K562 (cell line): ENCODE measurements around the gene PPAT. TPM values are rescaled to one million over a fixed set of nuclear protein-coding genes. Genes with fewer than 3 reads are reported as not detected.
A peak's percentile ranks its signal among the peaks of the same experiment; 100 is the strongest.

ENCODE experiments used
- BMI1 ChIP-seq: fragments of 150-350 bp; IDR thresholded peaks from 2 replicates; pipeline ENCODE4 v1.6.1; 2014; ENCODE audit warnings: low read length
- BRD4 ChIP-seq: fragments of 200-600 bp; sonication (generic); IDR thresholded peaks from 2 replicates; pipeline ENCODE4 v1.6.1; 2017; ENCODE audit warnings: inconsistent platforms
- C11orf30 ChIP-seq: fragments of 450-650 bp; IDR thresholded peaks from 2 replicates; pipeline ENCODE4 v1.6.1; 2016; ENCODE audit warnings: low read depth, mild to moderate bottlenecking
- FOXJ3 ChIP-seq: sonication (generic); formaldehyde crosslinking; IDR thresholded peaks from 2 replicates; pipeline ENCODE4 v1.4.0; 2020; ENCODE audit warnings: mild to moderate bottlenecking, missing genetic modification reagents
- GTF2F1 ChIP-seq: IDR thresholded peaks from 2 replicates; pipeline ENCODE4 v1.6.1; 2011; ENCODE audit warnings: low read depth, low read length, improper control_type of control experiment
- LEF1 ChIP-seq: fragments of 450-650 bp; IDR thresholded peaks from 2 replicates; pipeline ENCODE4 v1.6.1; 2016; ENCODE audit warnings: mild to moderate bottlenecking
- MCM3 ChIP-seq: fragments of 450-650 bp; IDR thresholded peaks from 2 replicates; pipeline ENCODE4 v1.6.1; 2016
- MYC ChIP-seq, 2 experiments: fragments of 250-450 bp in 1 of 2; sonication (Bioruptor Pico) in 1 of 2; IDR thresholded peaks; 2 replicates each; pipeline versions ENCODE4 v1.5.1 to v1.6.1; 2012 to 2021; ENCODE audit warnings: low read depth in 2 of 2, borderline replicate concordance in 1 of 2, improper control_type of control experiment in 1 of 2, low read length in 1 of 2, mild to moderate bottlenecking in 1 of 2, moderate library complexity in 1 of 2
- POLR2G ChIP-seq: fragments of 200-400 bp; formaldehyde crosslinking; IDR thresholded peaks from 2 replicates; pipeline ENCODE4 v1.6.1; 2017; ENCODE audit warnings: low read depth, mild to moderate bottlenecking, antibody characterized with exemption, low read length, moderate library complexity
- RBM25 ChIP-seq: fragments of 200-400 bp; formaldehyde crosslinking; IDR thresholded peaks from 2 replicates; pipeline ENCODE4 v1.6.1; 2018; ENCODE audit warnings: low read length, low read depth, moderate library complexity; ENCODE audit not compliant: severe bottlenecking
- SIX5 ChIP-seq, 2 experiments: IDR thresholded peaks; 2 replicates each; pipeline ENCODE4 v1.6.1; 2011; ENCODE audit warnings: low read length in 2 of 2, borderline replicate concordance in 1 of 2, low read depth in 1 of 2, mild to moderate bottlenecking in 1 of 2, moderate library complexity in 1 of 2; ENCODE audit not compliant: insufficient read depth in 1 of 2
- STAT5B ChIP-seq: fragments of 250-450 bp; sonication (Bioruptor Pico); IDR thresholded peaks from 2 replicates; pipeline ENCODE4 v1.8.0; 2021; ENCODE audit warnings: mild to moderate bottlenecking, inconsistent platforms
- ZNF24 ChIP-seq: fragments of 450-650 bp; IDR thresholded peaks from 2 replicates; pipeline ENCODE4 v1.6.1; 2016
- ZSCAN32 ChIP-seq: fragments of 450-650 bp; formaldehyde crosslinking; IDR thresholded peaks from 2 replicates; pipeline ENCODE4 v1.4.0; 2020; ENCODE audit warnings: mild to moderate bottlenecking, moderate library complexity
- polyA plus RNA-seq, 8 experiments: library from polyadenylated mRNA; depleted of rRNA in 4 of 8; stranded (reverse) in 5 of 8; unstranded in 3 of 8; fragments of >200 nt; fragmentation: Nextera tagmentation in 2 of 8; fragmentation: Illumina TruSeq in 1 of 8; extraction: Ambion mirVana in 2 of 8; extraction: Trizol in 1 of 8; gene quantifications; 2 replicates each; pipeline versions ENCODE4 v1.2.1 to v1.2.3, GENCODE V29; 2011 to 2014; ENCODE audit warnings: inconsistent platforms in 1 of 8, missing spikeins in 1 of 8
- total RNA-seq, 7 experiments: library from RNA; depleted of rRNA in 6 of 7; stranded (reverse); fragments of >200 nt in 6 of 7; fragmentation: Illumina TruSeq in 2 of 7; extraction: Trizol in 2 of 7; gene quantifications; 2 replicates each; pipeline versions ENCODE4 v1.2.1 to v1.2.3, GENCODE V29; 2011 to 2021; ENCODE audit warnings: low replicate concordance in 1 of 7
- TF ChIP-seq, protein P1 (sequence below): sonication (generic); formaldehyde crosslinking; IDR thresholded peaks from 2 replicates; pipeline ENCODE4 v1.8.0; 2022; ENCODE audit warnings: missing genetic modification reagents, mild to moderate bottlenecking, borderline replicate concordance
- TF ChIP-seq, protein P2 (sequence below): fragments of 250-450 bp; sonication (Bioruptor Pico); IDR thresholded peaks from 2 replicates; pipeline ENCODE4 v1.5.0; 2020; ENCODE audit warnings: mild to moderate bottlenecking
- TF ChIP-seq, protein P3 (sequence below): IDR thresholded peaks from 2 replicates; pipeline ENCODE4 v1.6.1; 2011; ENCODE audit warnings: borderline replicate concordance, low read depth, mild to moderate bottlenecking, moderate library complexity, low read length; ENCODE audit not compliant: insufficient read depth, poor library complexity, severe bottlenecking
- TF ChIP-seq, protein P4 (sequence below): fragments of 250-450 bp; sonication (Bioruptor Pico); IDR thresholded peaks from 2 replicates; pipeline ENCODE4 v1.8.0; 2021; ENCODE audit warnings: mild to moderate bottlenecking, moderate library complexity

The PPAT gene
- total and polyA plus RNA-seq, 9 of the 15 experiments (the other 6 are each of a cell fraction or from before 2014, with no cell fraction given), result 36.2 to 75.8 (median 55.5) TPM

DNA sequence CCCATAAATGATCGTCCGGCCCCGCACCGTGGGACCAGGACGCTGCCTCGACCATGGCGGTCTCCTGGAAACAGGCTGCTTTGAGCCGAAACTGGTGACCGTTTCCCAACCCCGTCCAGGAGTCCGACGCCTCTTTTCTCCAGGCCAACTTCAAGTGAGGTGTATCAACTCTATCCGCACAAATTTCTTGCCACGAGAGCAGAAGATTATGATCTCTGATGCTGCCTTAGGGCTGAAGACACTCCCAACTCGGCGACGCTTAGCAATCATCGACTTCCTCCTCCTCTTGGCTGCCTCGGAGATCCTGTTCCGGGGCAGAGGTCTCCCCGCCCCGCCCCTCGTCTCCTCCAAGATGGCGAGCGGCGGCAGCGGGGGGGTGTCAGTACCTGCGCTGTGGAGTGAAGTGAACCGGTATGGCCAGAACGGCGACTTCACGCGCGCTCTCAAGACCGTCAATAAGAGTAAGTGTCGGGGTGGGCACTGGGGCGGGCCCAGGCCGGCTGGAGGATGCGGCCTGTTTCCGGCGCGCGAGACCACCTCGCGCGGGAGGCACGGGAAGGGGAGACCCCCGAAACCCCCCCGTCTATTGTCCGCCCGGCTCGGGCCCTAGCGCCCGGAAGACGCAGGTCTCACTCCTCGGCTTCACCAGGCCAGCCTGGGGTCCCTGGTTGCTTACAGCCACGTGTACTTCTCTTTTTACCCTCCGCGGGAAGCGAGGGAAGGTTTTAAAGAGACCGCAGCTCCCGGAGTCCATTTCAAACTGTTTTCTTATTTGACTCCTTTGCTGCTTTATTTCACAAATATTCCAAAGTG is 32.1 kb upstream of the PPAT start, which contains the start of gene SRP72 (continued):
- TF ChIP-seq MYC (IDR thresholded peaks at IDR 0.05; ENCODE audit: low read depth, low read length) (peak; percentile 77), MYC (CRISPR knock-in tag; IDR thresholded peaks at IDR 0.05; ENCODE audit: borderline replicate concordance, low read depth) (peak; percentile 70; the same call in 1 of the 2 replicates), FOXJ3 (CRISPR knock-in tag) (no peak), SIX5 (IDR thresholded peaks at IDR 0.05; ENCODE audit: borderline replicate concordance in 1 of 2, insufficient read depth in 1 of 2, low read depth in 1 of 2, low read length in 2 of 2) (0 out of 4 replicates have a peak, but pooled peaks of 1 of the 2 experiments have one; percentile 11), STAT5B (CRISPR knock-in tag) (no peak), GTF2F1 (no peak; the same call in 1 of the 2 replicates), RBM25 (no peak), MCM3 (no peak), C11orf30 (peak; percentile 68), BMI1 (no peak), POLR2G (peak; percentile 93), BRD4 (peak; percentile 88), ZSCAN32 (CRISPR knock-in tag) (no peak), ZNF24 (no peak), LEF1 (0 out of 2 replicates have a peak, but pooled peaks have one; percentile 23)
- TF ChIP-seq, protein P1, sequence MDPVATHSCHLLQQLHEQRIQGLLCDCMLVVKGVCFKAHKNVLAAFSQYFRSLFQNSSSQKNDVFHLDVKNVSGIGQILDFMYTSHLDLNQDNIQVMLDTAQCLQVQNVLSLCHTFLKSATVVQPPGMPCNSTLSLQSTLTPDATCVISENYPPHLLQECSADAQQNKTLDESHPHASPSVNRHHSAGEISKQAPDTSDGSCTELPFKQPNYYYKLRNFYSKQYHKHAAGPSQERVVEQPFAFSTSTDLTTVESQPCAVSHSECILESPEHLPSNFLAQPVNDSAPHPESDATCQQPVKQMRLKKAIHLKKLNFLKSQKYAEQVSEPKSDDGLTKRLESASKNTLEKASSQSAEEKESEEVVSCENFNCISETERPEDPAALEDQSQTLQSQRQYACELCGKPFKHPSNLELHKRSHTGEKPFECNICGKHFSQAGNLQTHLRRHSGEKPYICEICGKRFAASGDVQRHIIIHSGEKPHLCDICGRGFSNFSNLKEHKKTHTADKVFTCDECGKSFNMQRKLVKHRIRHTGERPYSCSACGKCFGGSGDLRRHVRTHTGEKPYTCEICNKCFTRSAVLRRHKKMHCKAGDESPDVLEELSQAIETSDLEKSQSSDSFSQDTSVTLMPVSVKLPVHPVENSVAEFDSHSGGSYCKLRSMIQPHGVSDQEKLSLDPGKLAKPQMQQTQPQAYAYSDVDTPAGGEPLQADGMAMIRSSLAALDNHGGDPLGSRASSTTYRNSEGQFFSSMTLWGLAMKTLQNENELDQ, result no peak
- TF ChIP-seq, protein P2, sequence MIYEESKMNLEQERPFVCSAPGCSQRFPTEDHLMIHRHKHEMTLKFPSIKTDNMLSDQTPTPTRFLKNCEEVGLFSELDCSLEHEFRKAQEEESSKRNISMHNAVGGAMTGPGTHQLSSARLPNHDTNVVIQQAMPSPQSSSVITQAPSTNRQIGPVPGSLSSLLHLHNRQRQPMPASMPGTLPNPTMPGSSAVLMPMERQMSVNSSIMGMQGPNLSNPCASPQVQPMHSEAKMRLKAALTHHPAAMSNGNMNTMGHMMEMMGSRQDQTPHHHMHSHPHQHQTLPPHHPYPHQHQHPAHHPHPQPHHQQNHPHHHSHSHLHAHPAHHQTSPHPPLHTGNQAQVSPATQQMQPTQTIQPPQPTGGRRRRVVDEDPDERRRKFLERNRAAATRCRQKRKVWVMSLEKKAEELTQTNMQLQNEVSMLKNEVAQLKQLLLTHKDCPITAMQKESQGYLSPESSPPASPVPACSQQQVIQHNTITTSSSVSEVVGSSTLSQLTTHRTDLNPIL (CRISPR knock-in tag), result no peak
- TF ChIP-seq, protein P3, sequence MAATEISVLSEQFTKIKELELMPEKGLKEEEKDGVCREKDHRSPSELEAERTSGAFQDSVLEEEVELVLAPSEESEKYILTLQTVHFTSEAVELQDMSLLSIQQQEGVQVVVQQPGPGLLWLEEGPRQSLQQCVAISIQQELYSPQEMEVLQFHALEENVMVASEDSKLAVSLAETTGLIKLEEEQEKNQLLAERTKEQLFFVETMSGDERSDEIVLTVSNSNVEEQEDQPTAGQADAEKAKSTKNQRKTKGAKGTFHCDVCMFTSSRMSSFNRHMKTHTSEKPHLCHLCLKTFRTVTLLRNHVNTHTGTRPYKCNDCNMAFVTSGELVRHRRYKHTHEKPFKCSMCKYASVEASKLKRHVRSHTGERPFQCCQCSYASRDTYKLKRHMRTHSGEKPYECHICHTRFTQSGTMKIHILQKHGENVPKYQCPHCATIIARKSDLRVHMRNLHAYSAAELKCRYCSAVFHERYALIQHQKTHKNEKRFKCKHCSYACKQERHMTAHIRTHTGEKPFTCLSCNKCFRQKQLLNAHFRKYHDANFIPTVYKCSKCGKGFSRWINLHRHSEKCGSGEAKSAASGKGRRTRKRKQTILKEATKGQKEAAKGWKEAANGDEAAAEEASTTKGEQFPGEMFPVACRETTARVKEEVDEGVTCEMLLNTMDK, result no peak
- TF ChIP-seq, protein P4, sequence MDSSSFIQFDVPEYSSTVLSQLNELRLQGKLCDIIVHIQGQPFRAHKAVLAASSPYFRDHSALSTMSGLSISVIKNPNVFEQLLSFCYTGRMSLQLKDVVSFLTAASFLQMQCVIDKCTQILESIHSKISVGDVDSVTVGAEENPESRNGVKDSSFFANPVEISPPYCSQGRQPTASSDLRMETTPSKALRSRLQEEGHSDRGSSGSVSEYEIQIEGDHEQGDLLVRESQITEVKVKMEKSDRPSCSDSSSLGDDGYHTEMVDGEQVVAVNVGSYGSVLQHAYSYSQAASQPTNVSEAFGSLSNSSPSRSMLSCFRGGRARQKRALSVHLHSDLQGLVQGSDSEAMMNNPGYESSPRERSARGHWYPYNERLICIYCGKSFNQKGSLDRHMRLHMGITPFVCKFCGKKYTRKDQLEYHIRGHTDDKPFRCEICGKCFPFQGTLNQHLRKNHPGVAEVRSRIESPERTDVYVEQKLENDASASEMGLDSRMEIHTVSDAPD (CRISPR knock-in tag), result no peak
